HG03520 (cell line): ENCODE results near the gene RPRD1A.
"Not testable (repeated sequence)": the region's sequence is repeated elsewhere in the genome, so short reads cannot be mapped to it uniquely, and the experiment has no call there.

Experiments used
- ATAC-seq: cut with Tn5 transposase; IDR thresholded peaks from one replicate; pipeline ENCODE4 v1.9.1; 2021; ENCODE audit warnings: mild to moderate bottlenecking, moderate library complexity; ENCODE audit not compliant: unreplicated experiment

Gene RPRD1A

GRCh38 chr18:36078751-36079529 is 11.6 kb upstream of the RPRD1A start:
- no peak for ATAC-seq

GRCh38 chr18:36077764-36078163 is 10.4 kb upstream of the RPRD1A start:
- ATAC-seq, result not testable (repeated sequence)

- ATAC-seq, result no peak
Observed at GRCh38 chr18:36075862-36076587, 8.7 kb upstream of the RPRD1A start.

GRCh38 chr18:36074435-36074834 is 7.1 kb upstream of the RPRD1A start:
- no peak for ATAC-seq

GRCh38 chr18:36073676-36074075 is 6.3 kb upstream of the RPRD1A start:
- no peak for ATAC-seq

GRCh38 chr18:36072406-36072805 is 5.0 kb upstream of the RPRD1A start:
- ATAC-seq, result not testable (repeated sequence)

- ATAC-seq, result no peak
Observed at GRCh38 chr18:36066686-36067054, 689 bp downstream of the RPRD1A start.

- no peak for ATAC-seq
Observed at GRCh38 chr18:36066001-36066400, 1.4 kb downstream of the RPRD1A start.

- ATAC-seq, result not testable (repeated sequence)
Observed at GRCh38 chr18:36064809-36065079, 2.6 kb downstream of the RPRD1A start.

- no peak for ATAC-seq
Observed at GRCh38 chr18:36064027-36064808, 3.1 kb downstream of the RPRD1A start.

- no peak for ATAC-seq
Observed at GRCh38 chr18:36058674-36059073, 8.7 kb downstream of the RPRD1A start.

- no peak for ATAC-seq
Observed at GRCh38 chr18:36051760-36052159, 15.6 kb downstream of the RPRD1A start.

- no peak for ATAC-seq
Observed at GRCh38 chr18:36050479-36050878, 16.9 kb downstream of the RPRD1A start.

GRCh38 chr18:36047521-36047920 is 19.8 kb downstream of the RPRD1A start:
- ATAC-seq, result no peak

GRCh38 chr18:36046898-36047297 is 20.5 kb downstream of the RPRD1A start:
- no peak for ATAC-seq

- ATAC-seq, result no peak
Observed at GRCh38 chr18:36045241-36045991, 21.9 kb downstream of the RPRD1A start.

GRCh38 chr18:36043153-36043552 is 24.2 kb downstream of the RPRD1A start:
- ATAC-seq, result no peak

- no peak for ATAC-seq
Observed at GRCh38 chr18:36041146-36041545, 26.2 kb downstream of the RPRD1A start.

GRCh38 chr18:36038102-36038663 is 29.2 kb downstream of the RPRD1A start:
- ATAC-seq, result no peak

GRCh38 chr18:36035253-36035652 is 32.1 kb downstream of the RPRD1A start:
- no peak for ATAC-seq
